HG03354 (cell line): ENCODE measurements around the gene PRXL2A.

Experiments
- ATAC-seq: cut with Tn5 transposase; IDR thresholded peaks from one replicate; pipeline ENCODE4 v1.9.1; 2021; ENCODE audit warnings: mild to moderate bottlenecking; ENCODE audit not compliant: unreplicated experiment, poor library complexity, severe bottlenecking

The PRXL2A gene

DNA sequence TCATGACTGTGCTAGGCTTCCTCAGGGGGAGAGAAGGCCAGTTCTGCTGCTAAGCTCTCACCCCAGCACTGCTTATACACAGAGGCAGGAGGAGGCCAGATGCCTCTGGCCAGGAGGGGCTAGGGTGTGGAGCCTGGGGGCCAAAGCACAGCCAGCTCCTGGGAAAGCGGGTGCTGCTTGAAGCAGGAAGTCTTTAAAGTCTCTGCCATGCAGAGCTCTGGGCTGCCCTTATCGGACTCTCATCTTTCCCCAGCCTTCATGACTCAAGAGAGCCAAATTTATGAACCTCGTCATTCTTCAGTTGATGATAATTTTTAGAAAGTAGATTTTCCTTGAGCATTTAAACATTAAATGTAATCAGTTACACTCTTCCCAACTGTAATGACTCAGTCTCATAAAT lies 34.5 kb downstream of the PRXL2A start:
- no peak for ATAC-seq

DNA sequence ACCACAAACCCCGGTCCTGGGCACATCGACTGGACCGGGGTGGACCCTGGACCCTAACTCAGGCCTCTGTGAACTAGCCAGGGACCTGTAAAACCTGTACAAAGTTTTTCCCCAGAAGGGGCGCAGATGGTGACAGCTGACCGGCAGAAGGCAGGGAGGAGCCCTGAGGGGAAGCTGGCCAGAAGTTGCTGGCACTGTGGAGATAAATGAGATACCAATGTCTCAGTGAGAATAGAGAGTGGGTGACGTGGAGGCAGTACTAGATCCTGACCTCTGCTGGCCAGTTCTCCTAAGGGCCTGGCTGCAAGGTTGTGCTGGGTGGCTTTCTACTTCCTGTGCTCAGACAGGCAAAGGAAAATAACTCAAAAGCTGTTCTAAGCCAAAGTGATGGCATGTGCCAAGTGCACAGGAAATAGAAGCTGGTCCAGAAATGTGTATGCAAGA lies 35.2 kb downstream of the PRXL2A start:
- peak; percentile 57 for ATAC-seq

DNA sequence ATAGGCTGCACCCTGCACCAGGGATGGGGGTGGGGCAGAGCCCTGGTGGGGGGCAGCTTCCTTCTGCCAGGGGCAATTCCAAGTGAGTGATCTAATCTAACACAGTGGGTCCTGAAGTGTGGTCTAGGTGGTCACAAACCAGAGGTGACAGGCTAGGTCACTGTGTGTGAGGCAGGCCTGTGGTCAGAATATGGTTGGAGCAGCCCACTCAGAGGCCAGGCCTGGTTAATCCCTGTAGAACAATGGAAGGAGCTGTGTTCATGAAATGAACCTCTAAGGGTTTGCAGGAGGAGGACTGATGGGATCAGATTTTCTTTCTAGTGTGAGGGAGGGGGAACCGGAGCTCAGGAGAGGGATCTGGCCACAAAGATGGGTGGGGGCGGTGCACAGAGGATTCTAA lies 35.8 kb downstream of the PRXL2A start:
- ATAC-seq: no peak

DNA sequence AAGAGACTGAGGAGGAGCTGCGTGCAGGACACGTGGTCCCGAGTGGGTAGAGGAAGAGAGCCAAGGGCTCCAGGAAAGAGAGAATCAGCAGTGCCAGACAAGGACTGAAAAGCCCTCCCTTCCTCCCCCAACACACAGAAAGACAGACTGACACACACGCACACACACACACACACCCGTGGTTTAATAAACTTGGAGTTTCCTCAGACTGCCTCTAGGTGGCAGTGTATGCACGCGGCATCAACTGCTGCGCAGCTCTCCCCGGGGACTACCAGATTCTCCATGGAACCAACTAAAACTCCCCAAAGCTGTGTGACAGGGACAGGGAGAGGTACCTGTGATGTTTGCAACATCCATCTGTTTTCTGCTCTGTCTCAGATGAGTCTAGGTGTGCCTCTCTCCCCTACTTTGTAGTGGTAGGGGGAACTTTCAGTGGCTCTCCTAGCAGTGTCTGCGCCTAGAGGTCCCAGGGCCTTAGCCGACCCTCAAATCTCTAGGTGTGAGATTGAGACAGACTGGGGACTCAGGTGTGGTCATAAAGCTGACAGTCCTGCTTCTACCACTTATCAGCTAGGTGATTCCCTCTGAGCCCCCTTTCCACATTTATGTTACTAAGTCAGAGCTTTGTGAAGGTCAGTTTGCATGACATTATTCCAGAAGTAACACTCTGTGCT lies 36.4 kb downstream of the PRXL2A start:
- ATAC-seq: peak; percentile 85

DNA sequence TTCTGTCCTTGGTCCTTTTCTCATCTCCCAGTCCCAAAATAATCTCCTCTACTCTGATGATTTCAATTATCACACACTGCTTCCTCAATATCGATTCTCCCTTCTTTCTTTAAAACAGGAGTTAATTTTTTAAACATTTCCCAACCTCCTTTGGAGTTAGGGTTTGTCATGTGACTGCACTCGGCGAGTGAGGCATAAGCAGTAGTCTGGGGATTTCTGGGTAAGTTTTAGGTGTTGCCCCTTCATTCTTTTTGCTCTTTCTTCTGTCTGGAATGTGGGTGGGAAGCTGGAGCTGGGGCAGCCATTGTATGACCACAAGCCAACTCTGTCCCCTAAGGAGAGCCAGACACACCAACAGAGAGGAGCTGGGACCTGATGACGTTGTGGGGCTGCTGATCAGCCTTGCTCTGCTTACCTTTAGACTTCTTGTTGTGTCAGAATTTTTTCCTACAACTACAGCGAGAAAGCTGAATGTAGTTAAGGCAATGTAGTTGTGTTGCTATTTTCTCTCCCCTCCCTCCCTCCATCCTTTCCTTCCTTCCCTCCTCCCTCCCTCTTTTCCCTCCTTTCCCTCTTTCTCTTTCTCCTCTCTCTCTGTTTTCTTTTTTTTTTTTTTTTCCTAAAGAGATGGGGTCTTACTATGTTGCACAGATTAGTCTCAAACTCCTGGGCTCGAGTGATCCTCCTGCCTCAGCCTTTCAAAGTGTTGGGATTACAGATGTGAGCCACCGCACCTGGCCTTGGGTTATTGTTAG lies 39.3 kb downstream of the PRXL2A start:
- ATAC-seq: no peak

DNA sequence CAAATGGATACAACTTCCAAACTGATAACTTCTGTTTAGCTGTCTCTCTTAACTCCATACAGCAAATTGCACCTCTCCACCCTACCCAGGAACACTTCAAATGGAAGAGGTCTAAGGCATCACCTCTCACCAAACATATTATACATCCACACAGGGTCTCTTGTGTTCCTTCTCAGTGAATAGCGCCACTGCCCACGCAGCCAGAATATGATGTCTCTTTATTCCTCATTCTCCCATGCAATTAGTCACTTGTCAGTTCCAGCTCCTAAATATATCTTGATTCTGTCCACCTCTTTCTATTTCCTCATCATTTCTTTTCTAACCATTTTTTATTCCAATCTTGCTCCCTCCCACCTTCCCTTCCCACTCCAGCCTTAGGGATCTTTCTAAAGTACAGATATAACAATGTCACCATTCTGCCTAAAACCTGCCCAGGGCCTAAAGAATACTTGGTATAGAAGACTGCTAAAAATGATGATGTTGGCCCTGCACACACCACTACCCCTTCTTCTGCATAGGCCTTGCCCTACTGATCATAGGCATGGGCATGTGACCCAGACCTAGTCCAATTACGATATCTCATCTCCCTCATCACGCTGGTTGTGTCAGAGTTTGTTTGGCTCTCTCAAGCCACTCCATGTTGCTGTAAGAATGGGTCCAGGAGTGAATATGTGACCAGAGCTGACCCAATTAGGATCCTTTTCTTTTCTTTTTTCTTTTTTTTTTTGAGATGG lies 40.0 kb downstream of the PRXL2A start:
- ATAC-seq: no peak

DNA sequence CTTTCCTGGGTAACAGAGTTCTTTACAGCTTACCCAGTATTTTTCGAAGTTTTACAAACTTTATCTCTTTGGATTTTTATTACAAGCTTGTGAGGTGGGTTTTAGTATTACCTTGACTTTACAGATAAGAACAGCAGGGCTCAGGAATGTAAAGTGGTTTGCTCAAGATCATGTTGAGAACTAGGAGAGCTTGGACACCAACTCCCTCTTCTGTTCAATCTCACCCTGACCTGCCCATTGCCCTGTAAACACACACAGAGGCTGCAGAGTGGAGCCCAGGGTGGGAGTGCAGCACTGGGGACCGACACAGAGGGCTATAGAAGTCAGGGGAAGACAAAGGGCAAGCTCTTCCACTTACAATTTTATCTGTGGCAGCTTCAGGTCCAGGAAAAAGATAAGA lies 41.2 kb downstream of the PRXL2A start:
- ATAC-seq: no peak

DNA sequence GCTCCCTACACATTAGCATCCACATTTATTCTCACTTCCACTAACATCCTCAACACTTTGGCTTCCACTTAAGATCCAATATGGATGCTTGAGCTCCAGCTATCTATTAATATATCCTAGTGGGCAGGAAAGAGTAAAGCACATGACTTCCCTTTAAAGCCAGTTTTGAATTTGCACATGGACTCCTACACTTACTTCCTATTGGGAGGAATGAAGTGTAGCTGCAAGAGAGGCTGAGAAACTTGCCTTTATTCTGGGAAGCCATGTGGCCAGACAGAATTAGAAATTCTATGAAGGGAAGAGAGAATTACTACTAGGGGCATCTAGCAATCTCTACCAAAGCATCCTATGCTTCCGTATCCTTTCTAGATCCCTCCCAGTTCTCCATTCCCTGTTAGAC lies 42.8 kb downstream of the PRXL2A start:
- ATAC-seq: no peak

DNA sequence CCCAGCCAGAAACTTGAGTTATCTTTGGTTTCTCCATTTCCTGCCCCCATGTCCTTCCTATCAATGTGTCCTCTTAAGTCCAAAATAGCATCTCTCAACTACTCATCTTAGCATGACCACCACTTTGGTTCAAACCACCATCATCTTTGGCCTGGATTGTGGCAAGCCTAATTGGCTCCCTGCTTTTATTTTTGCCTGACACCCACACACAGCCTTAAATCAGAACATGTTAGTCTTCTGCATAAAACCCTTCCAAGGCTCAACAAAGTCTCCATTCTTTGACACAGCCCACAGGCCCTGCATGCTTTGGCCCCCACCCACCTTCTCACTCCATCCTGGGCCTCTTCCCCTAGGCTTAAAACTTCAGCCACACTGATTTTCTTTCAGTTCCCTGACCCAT lies 43.7 kb downstream of the PRXL2A start:
- no peak for ATAC-seq

DNA sequence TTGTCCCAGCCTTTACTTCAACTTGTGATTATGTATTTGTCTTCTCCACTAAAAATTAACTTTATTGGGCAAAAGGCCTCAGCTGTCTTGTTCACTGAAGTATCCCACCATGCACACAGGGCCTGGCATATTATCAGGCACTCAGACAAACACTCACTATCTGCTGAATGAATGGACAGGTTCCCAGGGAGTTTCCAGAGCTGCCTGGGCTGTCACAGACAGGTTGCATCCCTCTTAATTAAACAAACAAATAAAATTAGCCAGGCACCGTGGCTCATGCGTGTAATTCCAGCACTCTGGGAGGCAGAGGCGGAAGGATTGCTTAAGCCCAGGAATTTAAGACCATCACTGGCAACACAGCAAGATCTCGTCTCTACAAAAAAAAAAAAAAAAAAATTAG lies 44.3 kb downstream of the PRXL2A start:
- ATAC-seq: no peak

DNA sequence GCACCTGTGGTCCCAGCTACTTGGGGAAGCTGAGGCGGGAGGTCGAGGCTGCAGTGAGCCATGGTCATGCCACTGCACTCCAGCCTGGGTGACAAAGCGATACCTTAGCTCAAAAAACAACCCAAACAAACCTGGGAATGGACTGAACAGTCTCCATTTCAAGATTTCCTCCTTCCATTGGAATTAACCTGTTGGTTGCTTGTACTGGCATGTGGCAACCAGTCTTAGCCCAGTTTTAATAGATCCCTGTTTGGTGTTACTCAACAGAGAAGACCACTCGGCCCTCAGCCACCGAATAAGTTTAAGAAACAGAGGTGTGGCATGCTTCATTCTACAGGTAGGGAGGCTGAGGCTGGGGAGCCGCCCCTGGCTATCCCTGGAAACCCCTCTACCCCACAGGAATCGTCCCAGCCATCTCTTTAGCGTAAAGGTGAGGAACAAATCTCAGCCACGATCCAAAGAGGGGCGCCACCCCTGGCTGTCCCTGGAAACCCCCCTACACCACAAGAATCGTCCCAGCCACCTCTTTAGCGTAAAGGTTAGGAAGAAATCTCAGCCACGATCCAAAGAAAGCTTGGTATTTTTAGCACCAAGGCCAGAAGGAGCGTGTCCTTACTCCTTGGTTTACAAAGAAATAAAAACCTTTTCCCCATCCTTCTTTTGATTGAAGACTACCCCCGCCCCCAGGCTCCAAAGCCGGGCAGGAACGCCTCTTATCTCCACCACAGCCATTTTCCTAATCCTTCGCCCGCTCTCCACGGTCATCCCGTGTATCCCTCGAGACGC lies 44.9 kb downstream of the PRXL2A start:
- ATAC-seq: no peak

DNA sequence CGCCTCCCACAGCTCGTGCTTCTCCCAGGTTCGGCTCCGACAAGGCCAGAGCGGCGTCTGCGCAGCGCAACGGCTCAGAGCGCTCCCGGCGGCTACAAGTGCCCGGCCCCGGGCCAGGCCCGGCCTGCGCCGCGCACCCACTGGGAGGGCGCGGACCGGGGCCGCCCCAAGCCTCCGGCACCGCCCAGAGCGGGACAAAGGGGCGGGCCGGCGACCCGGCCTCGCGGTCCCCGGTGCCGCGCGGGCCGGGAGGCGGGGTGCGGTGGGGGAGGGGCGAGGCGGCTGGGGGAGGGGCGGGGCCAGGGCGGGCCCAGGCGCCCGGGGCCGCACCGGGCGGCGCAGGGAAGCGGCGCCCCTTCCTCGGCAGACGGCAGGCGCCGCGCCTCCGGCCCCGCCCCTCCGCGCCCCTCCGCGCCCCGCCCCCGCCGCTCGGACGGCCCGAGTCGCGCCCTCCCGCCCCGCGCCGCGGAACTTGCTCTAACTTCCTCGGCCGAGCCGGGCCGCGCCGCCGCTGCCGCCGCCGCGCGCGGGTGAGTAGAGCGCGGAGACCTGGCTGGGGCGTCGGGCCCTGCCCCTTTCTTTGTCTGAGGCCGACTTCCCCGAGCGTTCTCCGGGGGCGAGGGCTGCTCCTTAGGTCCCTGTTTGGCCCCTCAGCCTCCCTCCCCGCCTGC lies 45.6 kb downstream of the PRXL2A start, which contains the start of gene TSPAN14:
TSPAN14 (plus strand) TSS at position 469 of the 671 bp plus-strand sequence. CDS start 34,924 bp downstream, outside the sequence.
- peak; percentile 67 for ATAC-seq

DNA sequence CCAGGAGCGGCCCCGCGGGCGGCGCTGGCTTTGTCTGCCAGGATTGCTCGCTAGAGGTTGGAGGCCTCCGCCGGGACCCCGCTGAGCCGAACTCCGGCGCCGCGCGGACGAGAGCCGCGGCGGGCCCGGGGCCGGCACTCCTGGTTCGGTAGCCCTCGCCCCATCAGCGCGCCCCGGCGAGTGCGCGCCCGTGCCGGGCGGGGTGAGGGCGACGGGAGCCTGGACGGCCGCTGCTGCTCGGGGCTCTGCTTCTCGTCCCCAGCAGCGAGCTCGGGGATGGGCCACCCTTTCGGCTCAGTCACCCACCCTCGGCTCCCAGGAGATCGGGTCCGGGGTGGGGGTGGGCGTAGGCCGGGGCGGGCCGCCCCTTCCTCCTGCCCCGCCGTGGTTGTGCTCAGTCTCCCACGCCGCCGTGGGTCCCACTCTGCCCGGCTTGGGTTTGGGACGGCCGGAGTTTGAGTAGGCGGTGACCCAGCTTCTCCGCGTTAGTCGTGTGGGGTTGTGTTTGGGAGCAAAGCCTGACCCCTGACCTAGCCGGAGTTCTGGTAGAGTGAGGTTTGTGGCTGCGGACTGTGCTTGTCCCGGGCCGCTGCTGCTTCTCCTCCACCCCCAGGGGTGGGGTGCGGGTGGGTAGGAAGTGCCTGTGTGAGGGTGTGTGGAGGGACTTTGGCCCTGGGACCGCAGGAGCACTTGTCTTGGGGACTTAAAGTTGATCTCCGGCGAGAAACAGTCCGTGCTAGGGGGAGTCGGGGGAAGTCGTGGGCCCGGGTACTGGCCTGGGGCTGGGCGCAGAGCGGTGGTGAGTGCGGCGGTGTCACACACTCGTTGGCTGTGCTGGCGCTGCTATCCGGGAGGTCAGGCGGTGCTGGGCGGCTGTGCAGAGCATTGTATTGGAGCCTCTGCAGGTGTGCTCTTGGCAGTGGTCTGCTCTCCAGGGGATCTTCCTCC lies 46.4 kb downstream of the PRXL2A start:
- peak; percentile 38 for ATAC-seq

DNA sequence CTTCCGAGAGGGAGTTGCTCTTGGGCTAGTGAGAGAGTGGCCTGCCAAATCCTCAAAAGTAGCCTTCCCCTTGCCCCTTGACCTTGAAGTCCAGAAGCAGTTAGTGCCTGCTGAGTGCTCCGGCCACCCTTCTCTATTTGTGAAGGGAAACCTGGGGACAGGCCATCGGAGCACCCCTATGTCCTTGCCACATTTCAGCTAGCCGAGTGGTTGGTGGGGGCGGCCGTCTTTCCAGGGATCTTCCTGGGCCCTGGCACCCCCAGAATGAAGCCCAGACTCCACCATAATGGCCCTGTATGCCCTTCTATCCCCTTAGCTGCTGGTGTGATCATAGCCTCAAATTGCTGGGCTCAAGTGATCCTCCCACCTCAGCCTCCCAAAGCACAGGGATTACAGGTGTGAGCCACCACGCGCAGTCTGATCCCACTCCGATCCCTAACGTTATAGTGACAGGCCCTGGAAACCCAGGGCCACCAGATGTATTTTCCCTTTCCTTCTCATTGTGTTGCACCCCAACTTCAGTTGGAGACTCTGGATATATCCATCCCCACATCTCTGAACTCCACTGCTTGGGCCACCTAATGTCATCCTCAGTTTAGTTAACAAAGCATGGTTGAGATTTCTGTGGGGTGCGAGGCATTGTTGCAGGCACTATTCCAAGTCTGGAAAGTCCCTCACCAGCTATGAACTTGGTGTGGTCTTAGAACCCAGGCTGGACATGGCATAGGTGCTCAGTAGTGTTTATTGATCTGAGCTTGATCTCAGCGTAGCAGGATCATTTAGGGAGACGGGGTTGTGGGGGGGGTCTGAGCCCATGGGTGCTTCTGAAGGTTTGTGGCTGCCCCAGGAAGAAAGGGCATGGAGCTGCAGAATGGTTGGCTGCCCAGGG lies 47.4 kb downstream of the PRXL2A start:
- no peak for ATAC-seq

DNA sequence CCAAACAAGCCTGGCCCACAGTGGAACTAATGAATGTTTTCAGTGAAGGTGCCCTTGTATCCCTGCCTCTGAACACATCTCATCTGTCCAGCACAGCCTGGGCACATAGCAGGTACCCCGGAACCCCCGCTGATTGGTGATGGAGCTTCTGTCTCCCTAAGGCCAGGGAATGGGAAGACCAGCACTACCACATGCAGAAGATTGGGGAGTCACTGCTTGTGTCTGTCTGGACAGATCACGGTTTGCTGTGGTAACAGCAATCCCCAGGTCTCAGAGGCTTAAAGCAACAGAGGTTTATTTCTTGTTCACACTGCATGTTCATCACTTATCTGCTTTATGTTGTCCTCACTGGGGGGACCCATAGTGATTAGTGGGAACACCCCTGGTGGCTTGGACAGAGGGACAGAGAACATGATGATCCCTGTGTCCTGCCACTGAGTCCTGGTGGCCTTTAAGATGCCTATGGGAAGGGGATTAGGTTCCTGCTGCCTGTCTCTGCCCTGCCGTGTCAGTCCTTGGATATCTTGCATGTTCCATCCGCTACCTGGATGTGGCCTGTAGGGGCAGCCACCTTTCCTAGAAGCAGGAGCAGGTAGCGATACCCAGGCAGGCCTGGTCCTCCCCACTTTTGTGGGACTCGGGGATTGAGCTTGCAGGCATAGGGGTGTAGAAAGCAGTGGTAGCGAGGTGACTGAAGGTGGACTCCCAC lies 49.4 kb downstream of the PRXL2A start:
- ATAC-seq: no peak

DNA sequence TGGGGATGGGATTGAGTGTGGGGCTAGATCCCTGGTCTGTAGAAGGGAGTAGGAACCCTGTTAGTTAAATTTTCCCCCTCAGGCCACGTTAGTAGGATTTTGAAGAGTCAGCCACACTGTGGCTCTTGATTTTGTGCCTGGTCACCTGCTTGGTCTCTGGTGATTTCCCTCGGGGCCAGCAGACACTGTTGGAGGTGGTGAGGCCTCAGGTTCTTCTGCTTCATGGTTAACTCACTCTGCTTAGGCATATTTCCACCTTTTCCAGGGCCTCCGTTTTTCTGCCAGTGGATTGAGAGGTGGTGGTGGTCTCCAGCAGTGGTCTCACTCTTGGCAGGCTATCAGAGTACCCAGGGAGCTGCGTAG lies 49.9 kb downstream of the PRXL2A start:
- no peak for ATAC-seq

DNA sequence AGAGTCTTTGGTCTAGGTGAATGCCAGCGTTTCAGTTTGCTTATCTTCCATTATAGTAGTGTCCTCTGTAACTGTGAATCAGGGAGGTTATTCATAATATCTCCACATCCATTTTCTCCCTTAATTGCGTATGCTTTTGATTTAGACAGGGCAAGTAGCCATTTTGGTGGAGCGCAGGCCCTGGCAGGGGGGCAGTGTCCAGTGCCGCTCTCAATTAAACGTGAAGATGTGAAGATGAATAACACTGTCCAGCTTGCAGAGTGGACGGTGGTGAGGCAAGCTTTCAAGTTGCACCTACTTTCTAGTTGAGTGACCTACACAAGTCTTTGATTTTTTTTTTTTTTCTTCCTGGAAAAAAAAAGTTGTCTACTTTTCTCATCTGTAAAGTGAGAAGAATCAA lies 50.3 kb downstream of the PRXL2A start:
- no peak for ATAC-seq
